Retinal pigment epithelial cell (primary cell): ENCODE measurements around the gene OCA2.

ENCODE experiments used
- DNase-seq: peaks from one replicate; pipeline ENCODE4 v3.0.0-alpha.2; 2010; ENCODE audit warnings: low read depth
- H3K4me3 ChIP-seq: 2 replicates; pipeline ENCODE4 v1.5.1; 2011; ENCODE audit warnings: mild to moderate bottlenecking, low read length, control low read depth, moderate library complexity
- TF ChIP-seq, protein P1 (sequence below): conservative IDR thresholded peaks from 2 replicates; pipeline ENCODE4 v1.5.1; 2011; ENCODE audit warnings: low read depth, low read length, control low read depth, inconsistent platforms

Gene OCA2

GRCh38 chr15:28001641-28002040 is 97.5 kb downstream of the OCA2 start:
- no peak overlapping the region for H3K4me3 ChIP-seq
- TF ChIP-seq, protein P1, sequence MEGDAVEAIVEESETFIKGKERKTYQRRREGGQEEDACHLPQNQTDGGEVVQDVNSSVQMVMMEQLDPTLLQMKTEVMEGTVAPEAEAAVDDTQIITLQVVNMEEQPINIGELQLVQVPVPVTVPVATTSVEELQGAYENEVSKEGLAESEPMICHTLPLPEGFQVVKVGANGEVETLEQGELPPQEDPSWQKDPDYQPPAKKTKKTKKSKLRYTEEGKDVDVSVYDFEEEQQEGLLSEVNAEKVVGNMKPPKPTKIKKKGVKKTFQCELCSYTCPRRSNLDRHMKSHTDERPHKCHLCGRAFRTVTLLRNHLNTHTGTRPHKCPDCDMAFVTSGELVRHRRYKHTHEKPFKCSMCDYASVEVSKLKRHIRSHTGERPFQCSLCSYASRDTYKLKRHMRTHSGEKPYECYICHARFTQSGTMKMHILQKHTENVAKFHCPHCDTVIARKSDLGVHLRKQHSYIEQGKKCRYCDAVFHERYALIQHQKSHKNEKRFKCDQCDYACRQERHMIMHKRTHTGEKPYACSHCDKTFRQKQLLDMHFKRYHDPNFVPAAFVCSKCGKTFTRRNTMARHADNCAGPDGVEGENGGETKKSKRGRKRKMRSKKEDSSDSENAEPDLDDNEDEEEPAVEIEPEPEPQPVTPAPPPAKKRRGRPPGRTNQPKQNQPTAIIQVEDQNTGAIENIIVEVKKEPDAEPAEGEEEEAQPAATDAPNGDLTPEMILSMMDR, result no peak
- DNase-seq, result no peak

DNA sequence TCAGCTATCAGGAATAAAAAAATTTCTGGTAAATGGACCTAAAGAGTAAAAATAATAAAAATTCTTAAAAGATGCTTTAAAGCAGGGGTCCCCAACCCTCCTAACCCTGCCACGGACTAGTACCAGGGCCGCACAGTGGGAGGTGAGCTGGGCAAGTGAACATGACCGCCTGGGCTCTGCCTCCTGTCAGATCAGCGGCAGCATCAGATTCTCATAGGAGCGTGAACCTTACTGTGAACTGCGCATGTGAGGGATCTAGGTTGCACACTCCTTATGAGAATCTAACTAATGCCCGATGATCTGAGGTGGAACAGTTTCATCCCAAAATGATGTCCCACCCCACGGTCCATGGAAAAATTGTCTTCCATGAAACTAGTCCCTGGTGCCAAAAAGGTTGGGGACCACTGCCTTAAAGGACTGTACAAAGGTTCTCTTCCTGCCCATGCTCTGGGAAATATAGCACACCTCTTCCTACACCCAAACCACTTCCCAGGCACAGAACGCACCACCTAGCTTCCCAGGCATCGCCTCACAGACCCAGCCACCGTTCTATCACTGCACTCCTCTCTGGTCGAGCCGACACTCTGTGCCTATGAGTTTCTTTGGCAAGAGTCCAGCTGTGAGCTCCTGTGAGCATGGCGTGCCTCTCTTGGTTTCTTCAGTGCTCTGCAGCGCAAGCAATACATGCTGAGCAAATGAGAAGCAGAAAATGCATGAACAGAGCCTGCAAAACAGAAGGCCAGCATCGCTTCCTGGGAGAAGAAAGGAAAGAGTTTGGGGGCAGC is 104.9 kb downstream of the OCA2 start:
- no peak overlapping the region for H3K4me3 ChIP-seq
- TF ChIP-seq, protein P1, result no peak
- no peak for DNase-seq

DNA sequence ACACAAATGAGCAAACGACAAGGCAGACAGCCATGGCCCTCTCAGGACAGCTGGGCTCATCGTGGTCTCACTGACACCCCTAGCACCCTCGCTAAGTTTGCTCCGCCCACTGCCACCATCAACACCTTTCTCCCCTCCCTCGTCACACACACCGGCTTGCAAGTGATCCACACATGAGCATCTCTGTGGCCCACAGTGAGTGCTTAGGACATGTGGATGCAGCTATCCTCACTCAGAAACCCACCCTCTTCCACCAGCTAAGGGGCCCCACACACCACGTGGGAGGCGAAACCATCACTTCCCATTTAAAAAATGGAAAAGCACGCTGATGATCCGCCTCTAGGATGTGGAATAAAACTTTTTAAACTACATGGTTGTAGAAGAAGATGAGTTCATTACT is 105.6 kb downstream of the OCA2 start:
- DNase-seq, result no peak

GRCh38 chr15:27990521-27991515 is 108.3 kb downstream of the OCA2 start:
- DNase-seq, result no peak
- no peak overlapping the region for H3K4me3 ChIP-seq
- TF ChIP-seq, protein P1, result no peak

More for the DNA sequence above, 105.6 kb downstream of the OCA2 start:
- H3K4me3 ChIP-seq, result no peak overlapping the region
- TF ChIP-seq, protein P1, result no peak

GRCh38 chr15:27989838-27990237 is 109.3 kb downstream of the OCA2 start:
- TF ChIP-seq, protein P1, result no peak
- H3K4me3 ChIP-seq, result no peak overlapping the region
- no peak for DNase-seq

- no peak overlapping the region for H3K4me3 ChIP-seq
- no peak for DNase-seq
Measured at GRCh38 chr15:27989427-27989826, 109.7 kb downstream of the OCA2 start.

More at GRCh38 chr15:27989427-27989826, 109.7 kb downstream of the OCA2 start:
- TF ChIP-seq, protein P1, result no peak
